Measurements from ENCODE around the gene TMEM141. TPM values are rescaled to one million over a fixed set of nuclear protein-coding genes. Genes with fewer than 3 reads are reported as not detected.

The TMEM141 gene
- polyA plus RNA-seq, 1 donor (not counting 4 experiments of a cell fraction or from before 2014, with no cell fraction given), result 85.5 TPM

DNA sequence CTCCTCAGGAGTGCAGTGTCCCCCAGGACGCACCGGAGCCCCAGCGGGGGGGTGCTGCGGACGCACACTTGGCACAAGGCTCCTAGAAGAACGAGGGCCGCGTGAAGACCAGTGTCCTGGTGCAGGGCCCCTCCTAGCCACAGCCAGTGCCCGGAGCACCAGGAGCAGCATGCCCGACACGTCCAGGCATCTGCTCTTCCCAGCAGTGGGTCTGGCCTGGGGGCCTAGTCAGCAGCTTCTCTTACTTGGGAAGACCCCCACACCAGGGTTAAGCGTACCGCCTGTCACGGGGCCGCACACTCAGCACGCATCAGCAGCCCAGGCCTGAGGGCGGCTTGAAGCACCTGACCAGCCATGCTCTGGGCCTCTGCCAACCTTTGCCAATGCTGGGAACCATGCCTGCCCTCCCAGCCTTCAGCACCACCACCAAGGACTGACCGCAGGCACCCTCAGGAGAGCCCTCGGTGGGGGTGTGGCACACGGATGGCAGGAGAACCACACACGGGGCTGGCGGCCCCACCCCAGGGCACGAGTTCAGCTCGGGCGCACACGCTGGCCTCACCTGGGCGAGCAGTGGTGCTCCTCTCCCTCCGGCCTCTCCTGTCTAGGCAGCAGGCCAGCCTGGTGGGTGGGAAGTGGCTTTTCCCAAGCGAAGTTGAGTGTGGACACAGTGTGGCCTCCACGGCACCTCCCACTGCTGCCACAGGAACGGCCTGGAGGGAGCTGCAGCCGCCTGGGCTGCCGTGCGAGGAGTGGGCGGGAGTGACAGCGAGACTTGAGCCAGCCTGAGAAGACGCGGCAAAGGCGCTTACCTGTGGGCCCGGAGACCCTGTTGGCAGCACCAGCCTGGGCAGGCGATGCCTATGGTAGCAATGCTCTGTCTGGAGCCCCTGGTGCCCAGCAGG, 39.1 kb downstream of the TMEM141 start:
- H2AFZ ChIP-seq (ENCODE audit: control insufficient read depth, low read length), result no peak overlapping the region
- H3K4me1 ChIP-seq (ENCODE audit: control insufficient read depth, extremely low read depth, insufficient read depth, low read length), result no peaks in the 10 kb centered on the region
- H3K79me2 ChIP-seq (ENCODE audit: control insufficient read depth, insufficient read depth, low read length), result no peaks in the 10 kb centered on the region
- FAIRE-seq (no peak), DNase-seq (ENCODE audit: low read depth, low spot score) (no peak)
- H3K9me3 ChIP-seq (ENCODE audit: control insufficient read depth, low read depth, low read length), result no peaks in the 10 kb centered on the region
- H3K36me3 ChIP-seq (ENCODE audit: control insufficient read depth in 2 of 2, extremely low read depth in 1 of 2, insufficient read depth in 2 of 2, low read length in 2 of 2), result peaks cover 16 to 36% of the 10 kb centered on the region in 2 experiments
- no peak overlapping the region for H3K27ac ChIP-seq (ENCODE audit: control insufficient read depth, insufficient read depth, low read length)
- H3K9me1 ChIP-seq (ENCODE audit: control insufficient read depth, extremely low read depth, insufficient read depth, low read length), result no peaks in the 10 kb centered on the region
- dilution Hi-C loops (cut with MboI; ENCODE audit: extremely low pct_ligation_motif_present, low sequenced_read_pairs), result no loop called here
- H3K4me2 ChIP-seq (ENCODE audit: control insufficient read depth, extremely low read depth, insufficient read depth, low read depth, low read length), result no peak overlapping the region
- H4K20me1 ChIP-seq (ENCODE audit: control insufficient read depth, extremely low read depth, insufficient read depth, low read length), result no peaks in the 10 kb centered on the region
- H3K4me3 ChIP-seq (ENCODE audit: control insufficient read depth in 2 of 3, extremely low read depth in 1 of 3, insufficient read depth in 2 of 3, low read depth in 1 of 3, low read length in 3 of 3), result no peak overlapping the region
- no peak overlapping the region for H3K9ac ChIP-seq (ENCODE audit: control insufficient read depth, extremely low read depth, insufficient read depth, low read length)
- TF ChIP-seq, protein P1, sequence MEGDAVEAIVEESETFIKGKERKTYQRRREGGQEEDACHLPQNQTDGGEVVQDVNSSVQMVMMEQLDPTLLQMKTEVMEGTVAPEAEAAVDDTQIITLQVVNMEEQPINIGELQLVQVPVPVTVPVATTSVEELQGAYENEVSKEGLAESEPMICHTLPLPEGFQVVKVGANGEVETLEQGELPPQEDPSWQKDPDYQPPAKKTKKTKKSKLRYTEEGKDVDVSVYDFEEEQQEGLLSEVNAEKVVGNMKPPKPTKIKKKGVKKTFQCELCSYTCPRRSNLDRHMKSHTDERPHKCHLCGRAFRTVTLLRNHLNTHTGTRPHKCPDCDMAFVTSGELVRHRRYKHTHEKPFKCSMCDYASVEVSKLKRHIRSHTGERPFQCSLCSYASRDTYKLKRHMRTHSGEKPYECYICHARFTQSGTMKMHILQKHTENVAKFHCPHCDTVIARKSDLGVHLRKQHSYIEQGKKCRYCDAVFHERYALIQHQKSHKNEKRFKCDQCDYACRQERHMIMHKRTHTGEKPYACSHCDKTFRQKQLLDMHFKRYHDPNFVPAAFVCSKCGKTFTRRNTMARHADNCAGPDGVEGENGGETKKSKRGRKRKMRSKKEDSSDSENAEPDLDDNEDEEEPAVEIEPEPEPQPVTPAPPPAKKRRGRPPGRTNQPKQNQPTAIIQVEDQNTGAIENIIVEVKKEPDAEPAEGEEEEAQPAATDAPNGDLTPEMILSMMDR (optimal IDR thresholded peaks at IDR 0.05 in 1 of 3, IDR thresholded peaks at IDR 0.05 in 1 of 3, conservative IDR thresholded peaks at IDR 0.05 in 1 of 3; ENCODE audit: extremely low read depth in 1 of 3, insufficient read depth in 2 of 3, low read length in 3 of 3), result no peak
- TF ChIP-seq EZH2 (IDR thresholded peaks at IDR 0.05; ENCODE audit: low read length), result no peak
- no peaks in the 10 kb centered on the region for H3K27me3 ChIP-seq (ENCODE audit: control insufficient read depth, extremely low read depth, insufficient read depth, low read length)

GRCh38 chr9:136831002-136831719, 40.0 kb downstream of the TMEM141 start:
- FAIRE-seq, result no peak
- Histone ChIP-seq H3K36me3 (ENCODE audit: control insufficient read depth in 2 of 2, extremely low read depth in 1 of 2, insufficient read depth in 2 of 2, low read length in 2 of 2) (peaks cover 16 to 36% of the 10 kb centered on the region in 2 experiments), H3K4me1 (ENCODE audit: control insufficient read depth, extremely low read depth, insufficient read depth, low read length) (no peaks in the 10 kb centered on the region), H3K9me1 (ENCODE audit: control insufficient read depth, extremely low read depth, insufficient read depth, low read length) (no peaks in the 10 kb centered on the region), H4K20me1 (ENCODE audit: control insufficient read depth, extremely low read depth, insufficient read depth, low read length) (no peaks in the 10 kb centered on the region), H3K27me3 (ENCODE audit: control insufficient read depth, extremely low read depth, insufficient read depth, low read length) (no peaks in the 10 kb centered on the region), H3K4me2 (ENCODE audit: control insufficient read depth, extremely low read depth, insufficient read depth, low read depth, low read length) (no peak overlapping the region), H3K9ac (ENCODE audit: control insufficient read depth, extremely low read depth, insufficient read depth, low read length) (no peak overlapping the region), H3K9me3 (ENCODE audit: control insufficient read depth, low read depth, low read length) (no peaks in the 10 kb centered on the region), H3K79me2 (ENCODE audit: control insufficient read depth, insufficient read depth, low read length) (no peaks in the 10 kb centered on the region), H3K27ac (ENCODE audit: control insufficient read depth, insufficient read depth, low read length) (no peak overlapping the region), H3K4me3 (ENCODE audit: control insufficient read depth in 2 of 3, extremely low read depth in 1 of 3, insufficient read depth in 2 of 3, low read depth in 1 of 3, low read length in 3 of 3) (no peak overlapping the region), H2AFZ (ENCODE audit: control insufficient read depth, low read length) (no peak overlapping the region)
- no peak for TF ChIP-seq EZH2 (IDR thresholded peaks at IDR 0.05; ENCODE audit: low read length)
- TF ChIP-seq, protein P1 (optimal IDR thresholded peaks at IDR 0.05 in 1 of 3, IDR thresholded peaks at IDR 0.05 in 1 of 3, conservative IDR thresholded peaks at IDR 0.05 in 1 of 3; ENCODE audit: extremely low read depth in 1 of 3, insufficient read depth in 2 of 3, low read length in 3 of 3), result no peak
- no peak for DNase-seq (ENCODE audit: low read depth, low spot score)
- dilution Hi-C loops (cut with MboI; ENCODE audit: extremely low pct_ligation_motif_present, low sequenced_read_pairs), result no loop called here
